ENCODE data around the gene TEAD1. TPM values are rescaled to one million over a fixed set of nuclear protein-coding genes. Genes with fewer than 3 reads are reported as not detected.

Gene TEAD1
- total RNA-seq, 4 donors from 2014 or later = 46.4 to 214 (median 61.2) TPM

GRCh38 chr11:12952094-12952493 lies 277.9 kb downstream of the TEAD1 start:
- in situ Hi-C loops (cut with MboI; ENCODE audit: low pct_ligation_motif_present in 1 of 4, low pct_unique_long_range_greater_than_20kb in 1 of 4, low sequenced_read_pairs in 3 of 4) (loop anchor here in 2 of 4 donors (25.0 kb wide), 1 partner anchor 385 kb away; no protein-coding TSS in a partner anchor), intact Hi-C loops (cut with DNase I; ENCODE audit: low total_unique reads) (no loop called here)
- H3K4me1 ChIP-seq = no peaks in the 10 kb centered on the region
- no peaks in the 10 kb centered on the region for H3K36me3 ChIP-seq
- H3K27ac ChIP-seq = no peak overlapping the region
- TF ChIP-seq POLR2AphosphoS5 (IDR thresholded peaks at IDR 0.05) (no peak), EP300 (IDR thresholded peaks at IDR 0.05; ENCODE audit: low read depth) (no peak), POLR2A (IDR thresholded peaks at IDR 0.05) (no peak), CTCF (IDR thresholded peaks at IDR 0.05) (no peak)
- DNase-seq = no peak
- no peak overlapping the region for H3K4me3 ChIP-seq
- H3K27me3 ChIP-seq = no peaks in the 10 kb centered on the region
- H3K9me3 ChIP-seq = peaks cover 0 to 4% of the 10 kb centered on the region in 2 donors

GRCh38 chr11:12958986-12959385 lies 284.8 kb downstream of the TEAD1 start:
- 86% methylated on average over 3 of the region's 3 CpGs; no CpG with 5 or more reads in 1 of the 2 donors for WGBS, 2 donors (ENCODE audit: low coverage in 1 of 2)
- TF ChIP-seq EP300 (IDR thresholded peaks at IDR 0.05; ENCODE audit: low read depth) (no peak), CTCF (IDR thresholded peaks at IDR 0.05) (no peak), POLR2A (IDR thresholded peaks at IDR 0.05) (no peak), POLR2AphosphoS5 (IDR thresholded peaks at IDR 0.05) (no peak)
- no peak for DNase-seq
- intact Hi-C loops (cut with DNase I; ENCODE audit: low total_unique reads) (no loop called here), in situ Hi-C loops (cut with MboI; ENCODE audit: low pct_ligation_motif_present in 1 of 4, low pct_unique_long_range_greater_than_20kb in 1 of 4, low sequenced_read_pairs in 3 of 4) (loop anchor here in 2 of 4 donors (25.0 kb wide), 1 partner anchor 378 kb away; no protein-coding TSS in a partner anchor)
- no peaks in the 10 kb centered on the region for H3K9me3 ChIP-seq
- no peak overlapping the region for H3K27ac ChIP-seq
- no peak overlapping the region for H3K4me3 ChIP-seq
- no peaks in the 10 kb centered on the region for H3K27me3 ChIP-seq
- no peaks in the 10 kb centered on the region for H3K4me1 ChIP-seq
- H3K36me3 ChIP-seq = no peaks in the 10 kb centered on the region

- H3K9me3 ChIP-seq = no peaks in the 10 kb centered on the region
- no peak for TF ChIP-seq EP300 (IDR thresholded peaks at IDR 0.05; ENCODE audit: low read depth)
- TF ChIP-seq CTCF (IDR thresholded peaks at IDR 0.05) = no peak
- no peak for TF ChIP-seq POLR2A (IDR thresholded peaks at IDR 0.05)
- no peak for TF ChIP-seq POLR2AphosphoS5 (IDR thresholded peaks at IDR 0.05)
- H3K36me3 ChIP-seq = no peaks in the 10 kb centered on the region
- intact Hi-C loops (cut with DNase I; ENCODE audit: low total_unique reads) = loop anchor here (5.0 kb wide), 1 partner anchor 381 kb away; no protein-coding TSS in a partner anchor
- no peaks in the 10 kb centered on the region for H3K27me3 ChIP-seq
- H3K27ac ChIP-seq = no peak overlapping the region
- no peak for DNase-seq
- H3K4me1 ChIP-seq = no peaks in the 10 kb centered on the region
- 67 to 82% methylated on average over 2 of the region's 2 CpGs for WGBS, 2 donors (ENCODE audit: low coverage in 1 of 2)
- no peak overlapping the region for H3K4me3 ChIP-seq
- in situ Hi-C loops (cut with MboI; ENCODE audit: low pct_ligation_motif_present in 1 of 4, low pct_unique_long_range_greater_than_20kb in 1 of 4, low sequenced_read_pairs in 3 of 4) = loop anchor here (10.0 to 25.0 kb wide), 3 partner anchors 223 to 383 kb away; no protein-coding TSS in a partner anchor
These were observed 287.4 kb downstream of the TEAD1 start for GRCh38 chr11:12961615-12962014.

- intact Hi-C loops (cut with DNase I; ENCODE audit: low total_unique reads) = loop anchor here (5.0 kb wide), 1 partner anchor 380 kb away; no protein-coding TSS in a partner anchor
- in situ Hi-C loops (cut with MboI; ENCODE audit: low pct_ligation_motif_present in 1 of 4, low pct_unique_long_range_greater_than_20kb in 1 of 4, low sequenced_read_pairs in 3 of 4) = loop anchor here (10.0 to 25.0 kb wide), 3 partner anchors 222 to 382 kb away; no protein-coding TSS in a partner anchor
These were observed 288.1 kb downstream of the TEAD1 start for GRCh38 chr11:12962306-12962705.

More at GRCh38 chr11:12962306-12962705, 288.1 kb downstream of the TEAD1 start:
- no peaks in the 10 kb centered on the region for H3K27me3 ChIP-seq
- no peaks in the 10 kb centered on the region for H3K36me3 ChIP-seq
- 62 to 86% methylated on average over 6 to 10 of the region's 10 CpGs for WGBS, 2 donors (ENCODE audit: low coverage in 1 of 2)
- H3K9me3 ChIP-seq = no peaks in the 10 kb centered on the region
- DNase-seq = no peak
- H3K4me1 ChIP-seq = no peaks in the 10 kb centered on the region
- no peak overlapping the region for H3K4me3 ChIP-seq
- no peak for TF ChIP-seq POLR2A (IDR thresholded peaks at IDR 0.05)
- TF ChIP-seq POLR2AphosphoS5 (IDR thresholded peaks at IDR 0.05) = no peak
- TF ChIP-seq EP300 (IDR thresholded peaks at IDR 0.05; ENCODE audit: low read depth) = no peak
- TF ChIP-seq CTCF (IDR thresholded peaks at IDR 0.05) = no peak
- H3K27ac ChIP-seq = no peak overlapping the region
